ENCODE results near the gene ANTXRL. TPM values are rescaled to one million over a fixed set of nuclear protein-coding genes. Genes with fewer than 3 reads are reported as not detected.
"Not testable (repeated sequence)": the region's sequence is repeated elsewhere in the genome, so short reads cannot be mapped to it uniquely, and the experiment has no call there.

Gene ANTXRL
- total RNA-seq, 1 experiment from 2014 or later, result not detected

- DNase-seq (no peak), ATAC-seq (no peak)
- Histone ChIP-seq H3K9me3 (ENCODE audit: low read length) (no peaks in the 10 kb centered on the region), H3K36me3 (ENCODE audit: low read depth, low read length) (no peaks in the 10 kb centered on the region), H3K4me2 (ENCODE audit: low read length) (no peak overlapping the region), H3K4me1 (ENCODE audit: insufficient read depth, low read length) (no peaks in the 10 kb centered on the region), H3K27ac (ENCODE audit: low read length) (no peak overlapping the region), H2AFZ (ENCODE audit: low read length) (no peak overlapping the region), H3K9me2 (replicated peaks; ENCODE audit: low read length) (no peaks in the 10 kb centered on the region), H3K79me2 (ENCODE audit: low read length) (no peaks in the 10 kb centered on the region), H3K27me3 (ENCODE audit: low read length) (peaks cover 4% of the 10 kb centered on the region; the same call in 1 of the 2 replicates), H3F3A (ENCODE audit: low read length, unreplicated experiment) (no peaks in the 10 kb centered on the region), H3K9ac (ENCODE audit: low read length) (no peak overlapping the region), H4K20me1 (ENCODE audit: low read length) (no peaks in the 10 kb centered on the region), H3K4me3 (ENCODE audit: low read length) (no peak overlapping the region)
- CTCF ChIA-PET, result no interaction called here
- intact Hi-C loops (cut with micrococcal nuclease), result no loop called here
- POLR2A ChIA-PET (ENCODE audit: unreplicated experiment), result no interaction called here
- TF ChIP-seq CTCF (conservative IDR thresholded peaks at IDR 0.05; ENCODE audit: low read depth, low read length) (no peak), EZH2 (IDR thresholded peaks at IDR 0.05; ENCODE audit: low read length, unreplicated experiment) (no peak), EZH2phosphoT487 (IDR thresholded peaks at IDR 0.05; ENCODE audit: borderline replicate concordance, low read length) (no peak)
- no TSS peak for BruUV-seq (replicated peaks)
Measured at GRCh38 chr10:46240684-46241565, 45.9 kb upstream of the ANTXRL start.

GRCh38 chr10:46245381-46245900 lies 41.4 kb upstream of the ANTXRL start:
- no peaks in the 10 kb centered on the region for H3F3A ChIP-seq (ENCODE audit: low read length, unreplicated experiment)
- TF ChIP-seq CTCF (conservative IDR thresholded peaks at IDR 0.05; ENCODE audit: low read depth, low read length), result no peak
- TF ChIP-seq EZH2 (IDR thresholded peaks at IDR 0.05; ENCODE audit: low read length, unreplicated experiment), result no peak
- TF ChIP-seq EZH2phosphoT487 (IDR thresholded peaks at IDR 0.05; ENCODE audit: borderline replicate concordance, low read length), result no peak
- no peak overlapping the region for H3K27ac ChIP-seq (ENCODE audit: low read length)
- CTCF ChIA-PET, result no interaction called here
- H3K9me3 ChIP-seq (ENCODE audit: low read length), result no peaks in the 10 kb centered on the region
- no TSS peak for BruUV-seq (replicated peaks)
- H3K9me2 ChIP-seq (replicated peaks; ENCODE audit: low read length), result no peaks in the 10 kb centered on the region
- H4K20me1 ChIP-seq (ENCODE audit: low read length), result no peaks in the 10 kb centered on the region
- H3K27me3 ChIP-seq (ENCODE audit: low read length), result peaks cover 4% of the 10 kb centered on the region; the same call in 1 of the 2 replicates
- no peak overlapping the region for H3K4me2 ChIP-seq (ENCODE audit: low read length)
- intact Hi-C loops (cut with micrococcal nuclease), result no loop called here
- H3K36me3 ChIP-seq (ENCODE audit: low read depth, low read length), result no peaks in the 10 kb centered on the region
- H3K4me1 ChIP-seq (ENCODE audit: insufficient read depth, low read length), result no peaks in the 10 kb centered on the region
- H3K9ac ChIP-seq (ENCODE audit: low read length), result no peak overlapping the region
- POLR2A ChIA-PET (ENCODE audit: unreplicated experiment), result no interaction called here
- H2AFZ ChIP-seq (ENCODE audit: low read length), result no peak overlapping the region
- no peak overlapping the region for H3K4me3 ChIP-seq (ENCODE audit: low read length)
- no peak for DNase-seq
- ATAC-seq, result no peak
- no peaks in the 10 kb centered on the region for H3K79me2 ChIP-seq (ENCODE audit: low read length)

DNA sequence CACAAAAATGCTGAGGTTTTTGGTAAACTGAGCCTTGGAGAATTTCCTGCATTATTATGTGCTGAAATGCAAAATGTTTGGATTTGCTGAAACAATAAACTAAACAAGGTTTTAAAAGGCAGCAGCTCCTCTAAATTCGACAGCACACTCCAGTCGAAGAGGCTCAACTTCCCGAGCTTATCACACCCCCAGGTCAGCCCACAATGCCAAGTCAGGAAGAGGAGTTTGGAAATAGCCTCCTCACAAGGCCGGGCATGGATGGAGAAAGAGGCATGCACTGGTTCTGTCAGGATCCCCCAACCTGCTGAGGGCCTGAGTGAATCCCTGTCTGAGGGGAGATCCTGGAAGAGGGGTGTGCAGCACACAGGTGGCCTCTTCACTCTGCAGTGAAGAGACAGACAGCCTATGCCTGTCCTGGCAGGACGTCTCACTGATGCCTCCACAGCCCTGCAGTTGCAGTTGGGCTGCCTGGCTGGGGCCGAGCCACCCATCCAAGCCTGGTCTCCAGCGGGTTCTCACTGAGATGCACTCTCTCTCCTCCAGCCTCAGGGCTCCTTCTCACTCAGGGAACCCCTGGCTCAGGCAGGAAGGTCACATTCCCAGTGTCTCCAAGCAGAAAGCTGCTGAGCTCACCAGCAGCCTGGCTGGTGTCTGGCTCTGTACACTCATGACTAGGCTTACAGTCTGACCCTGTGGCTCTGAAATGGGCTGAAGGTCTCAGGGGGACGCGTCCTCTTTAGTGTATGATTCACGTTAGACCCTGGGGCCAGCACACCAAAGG lies 40.2 kb upstream of the ANTXRL start:
- H3K9ac ChIP-seq (ENCODE audit: low read length); H3K36me3 ChIP-seq (ENCODE audit: low read depth, low read length); H3F3A ChIP-seq (ENCODE audit: low read length, unreplicated experiment); H3K27me3 ChIP-seq (ENCODE audit: low read length); H2AFZ ChIP-seq (ENCODE audit: low read length); BruUV-seq (replicated peaks); H3K4me1 ChIP-seq (ENCODE audit: insufficient read depth, low read length); POLR2A ChIA-PET (ENCODE audit: unreplicated experiment); H3K27ac ChIP-seq (ENCODE audit: low read length); intact Hi-C loops (cut with micrococcal nuclease); H3K4me2 ChIP-seq (ENCODE audit: low read length); ATAC-seq; H4K20me1 ChIP-seq (ENCODE audit: low read length); H3K4me3 ChIP-seq (ENCODE audit: low read length); H3K9me3 ChIP-seq (ENCODE audit: low read length); DNase-seq; H3K79me2 ChIP-seq (ENCODE audit: low read length); H3K9me2 ChIP-seq (replicated peaks; ENCODE audit: low read length); CTCF ChIA-PET: not testable (repeated sequence)

All from PC-3 (cell line).